Measurements from ENCODE around the gene SCAMP1.
A peak's percentile ranks its signal among the peaks of the same experiment; 100 is the strongest.
"Not testable (repeated sequence)": the region's sequence is repeated elsewhere in the genome, so short reads cannot be mapped to it uniquely, and the experiment has no call there.

Gene SCAMP1

GRCh38 chr5:78429332-78429980 is 69.0 kb downstream of the SCAMP1 start:
- no peak for FAIRE-seq

GRCh38 chr5:78430866-78431265 is 70.4 kb downstream of the SCAMP1 start:
- no peak for FAIRE-seq

GRCh38 chr5:78433972-78434371 is 73.6 kb downstream of the SCAMP1 start:
- FAIRE-seq = no peak

GRCh38 chr5:78447775-78448424 is 87.5 kb downstream of the SCAMP1 start:
- no peak for FAIRE-seq

- FAIRE-seq = peak; percentile 43
Measured at GRCh38 chr5:78449103-78449502, 88.7 kb downstream of the SCAMP1 start.

- not testable (repeated sequence) for FAIRE-seq
Measured at GRCh38 chr5:78457507-78457906, 97.1 kb downstream of the SCAMP1 start.

GRCh38 chr5:78458843-78459242 is 98.4 kb downstream of the SCAMP1 start:
- no peak for FAIRE-seq

- no peak for FAIRE-seq
Measured at GRCh38 chr5:78467140-78467539, 106.7 kb downstream of the SCAMP1 start.

GRCh38 chr5:78467752-78468357 is 107.4 kb downstream of the SCAMP1 start:
- FAIRE-seq = peak; percentile 92

- FAIRE-seq = no peak
Measured at GRCh38 chr5:78471896-78472295, 111.5 kb downstream of the SCAMP1 start.

GRCh38 chr5:78472469-78473106 is 112.2 kb downstream of the SCAMP1 start:
- no peak for FAIRE-seq

- no peak for FAIRE-seq
Measured at GRCh38 chr5:78473751-78474150, 113.3 kb downstream of the SCAMP1 start.

GRCh38 chr5:78475370-78475769 is 115.0 kb downstream of the SCAMP1 start:
- FAIRE-seq = no peak

GRCh38 chr5:78476795-78477194 is 116.4 kb downstream of the SCAMP1 start:
- no peak for FAIRE-seq

GRCh38 chr5:78482948-78483347 is 122.5 kb downstream of the SCAMP1 start:
- no peak for FAIRE-seq

- FAIRE-seq = no peak
Measured at GRCh38 chr5:78483809-78484521, 123.5 kb downstream of the SCAMP1 start.

GRCh38 chr5:78486218-78486617 is 125.8 kb downstream of the SCAMP1 start:
- no peak for FAIRE-seq

- no peak for FAIRE-seq
Measured at GRCh38 chr5:78487846-78488245, 127.4 kb downstream of the SCAMP1 start.

GRCh38 chr5:78490709-78491485 is 130.5 kb downstream of the SCAMP1 start:
- no peak for FAIRE-seq

- no peak for FAIRE-seq
Measured at GRCh38 chr5:78492224-78492623, 131.8 kb downstream of the SCAMP1 start.

GRCh38 chr5:78492650-78493049 is 132.2 kb downstream of the SCAMP1 start:
- FAIRE-seq = no peak

GRCh38 chr5:78495800-78496199 is 135.4 kb downstream of the SCAMP1 start:
- no peak for FAIRE-seq

All from A204.1 (cell line).